Inflammatory macrophage treated with lipopolysaccharide for 4 hours (primary cell): ENCODE results near the gene COL25A1.

Source experiments
- DNase-seq: peaks from one replicate; pipeline ENCODE4 v3.0.0-alpha.2; 2020

Gene COL25A1

DNA sequence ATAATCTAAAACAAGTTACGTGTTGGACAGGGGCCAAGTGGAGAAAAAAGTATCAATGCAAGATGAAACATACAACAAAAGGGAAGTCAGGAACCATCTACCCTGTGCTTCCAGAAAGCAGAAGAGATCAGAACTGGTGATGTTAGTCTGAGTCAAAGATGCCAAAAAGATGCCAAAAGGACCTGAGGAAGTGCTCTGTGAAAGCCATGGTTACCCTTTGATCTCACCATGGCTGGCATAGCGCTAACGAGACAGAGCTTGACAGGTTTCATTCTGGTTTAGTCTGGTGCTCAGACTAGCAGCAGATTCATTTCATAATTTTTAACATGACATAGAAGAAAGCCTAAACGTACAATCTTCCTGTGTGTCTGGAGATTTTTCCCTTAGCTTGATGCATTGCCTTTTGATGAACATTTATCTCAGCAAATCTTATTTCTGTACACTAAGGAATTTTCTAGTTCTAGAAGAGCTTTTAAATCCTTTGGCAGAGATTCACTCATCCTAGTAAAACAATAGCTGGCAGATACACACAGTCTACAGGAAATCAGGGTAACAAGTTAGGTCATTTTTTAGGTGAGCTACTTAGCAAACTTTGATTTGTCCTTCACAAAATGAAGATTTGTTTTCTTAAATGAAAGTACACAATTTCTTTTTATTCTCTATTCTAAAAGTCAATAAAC lies 87.7 kb downstream of the COL25A1 start:
- no peak for DNase-seq

- DNase-seq, result no peak
Measured at GRCh38 chr4:109213056-109213455, 89.4 kb downstream of the COL25A1 start.

DNA sequence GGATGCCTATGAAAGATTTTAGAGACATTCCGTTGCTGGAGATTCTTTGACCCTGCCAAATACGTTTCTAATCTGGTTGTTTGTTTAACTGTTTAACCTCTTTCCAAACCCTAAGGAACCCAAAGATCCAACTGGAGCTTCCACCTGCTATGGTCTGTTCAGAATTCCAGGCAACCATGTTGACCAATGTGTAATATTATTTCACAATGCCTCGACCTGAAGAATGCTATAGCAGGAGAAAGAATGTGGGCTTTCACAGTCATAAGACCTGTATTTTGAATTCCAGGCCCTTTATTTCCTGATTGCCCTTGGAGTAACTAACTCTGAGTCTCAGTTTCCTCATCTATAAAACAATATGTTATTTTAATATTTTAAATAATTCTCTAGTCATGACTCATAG lies 90.8 kb downstream of the COL25A1 start:
- no peak for DNase-seq

DNA sequence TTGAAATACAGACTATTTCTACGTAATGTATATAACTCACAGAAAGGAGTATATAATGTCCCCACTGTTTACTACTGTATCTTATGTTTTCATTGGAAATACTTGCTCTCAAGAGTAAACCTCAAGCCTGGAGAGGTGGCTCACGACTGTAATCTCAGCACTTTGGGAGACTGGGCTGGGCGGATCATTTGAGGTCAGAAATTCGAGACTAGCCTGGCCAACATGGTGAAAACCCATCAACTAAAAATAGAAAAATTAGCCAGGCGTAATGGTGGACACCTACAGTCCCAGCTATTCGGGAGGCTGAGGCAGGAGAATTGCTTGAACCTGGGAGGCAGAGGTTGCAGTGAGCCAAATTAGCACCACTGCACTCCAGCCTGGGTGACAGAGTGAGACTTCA lies 92.8 kb downstream of the COL25A1 start:
- DNase-seq, result no peak

DNA sequence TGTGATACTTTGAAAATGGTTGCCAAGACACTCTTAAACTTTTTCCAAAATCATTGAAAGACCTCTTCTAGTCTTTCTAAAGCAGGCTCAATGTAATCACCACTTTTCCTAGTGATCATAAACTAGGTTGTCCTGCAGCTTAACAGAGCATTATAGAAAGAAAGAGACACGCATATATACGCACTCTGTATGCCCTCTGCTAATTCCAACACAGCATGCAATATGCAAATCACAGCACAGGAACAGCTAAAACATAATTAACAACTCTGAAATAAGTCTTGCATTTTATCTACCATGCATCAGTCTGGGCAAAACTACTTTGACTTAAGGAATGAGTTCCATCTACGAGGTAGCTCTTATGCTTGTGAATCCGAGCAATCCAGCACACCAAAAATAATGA lies 94.6 kb downstream of the COL25A1 start:
- DNase-seq, result no peak

GRCh38 chr4:109207061-109207460 lies 95.4 kb downstream of the COL25A1 start:
- no peak for DNase-seq

DNA sequence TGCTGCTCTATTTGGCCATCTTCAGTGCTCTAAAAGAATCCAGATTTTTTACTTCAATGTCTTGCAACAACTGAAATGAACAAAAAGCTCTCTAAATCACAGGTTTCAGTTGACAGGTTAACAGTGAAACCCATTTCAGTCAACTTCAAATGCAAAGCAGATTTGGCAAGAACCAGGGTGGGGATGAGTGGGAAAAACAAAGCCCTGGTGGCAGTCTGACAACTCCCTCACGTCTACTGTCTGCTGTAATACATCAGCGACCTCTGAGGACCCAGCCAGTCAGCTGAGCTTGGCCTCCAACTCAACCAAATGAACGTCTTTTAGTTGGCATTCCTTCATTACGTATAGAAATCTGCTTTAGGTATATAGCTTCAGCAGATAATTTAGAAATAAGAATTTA lies 95.8 kb downstream of the COL25A1 start:
- no peak for DNase-seq

DNA sequence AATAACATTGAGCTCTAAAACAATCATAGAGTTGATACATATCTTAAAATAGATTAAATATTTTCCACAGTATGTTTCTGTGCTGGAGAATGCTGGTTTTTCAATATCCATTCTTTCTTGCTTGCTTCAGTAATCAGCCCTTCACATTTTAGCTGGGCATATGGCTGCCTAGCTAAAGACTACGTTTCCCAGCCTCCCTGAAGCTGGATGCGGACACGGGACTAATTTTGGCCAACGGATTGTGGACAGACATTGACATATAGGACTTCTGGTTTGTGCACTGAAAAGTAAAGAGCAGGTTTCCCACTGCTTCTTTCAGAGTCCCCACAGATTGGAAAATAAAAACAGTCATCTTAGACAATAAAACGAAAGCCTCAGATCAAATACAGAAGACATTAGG lies 97.3 kb downstream of the COL25A1 start:
- DNase-seq, result no peak

DNA sequence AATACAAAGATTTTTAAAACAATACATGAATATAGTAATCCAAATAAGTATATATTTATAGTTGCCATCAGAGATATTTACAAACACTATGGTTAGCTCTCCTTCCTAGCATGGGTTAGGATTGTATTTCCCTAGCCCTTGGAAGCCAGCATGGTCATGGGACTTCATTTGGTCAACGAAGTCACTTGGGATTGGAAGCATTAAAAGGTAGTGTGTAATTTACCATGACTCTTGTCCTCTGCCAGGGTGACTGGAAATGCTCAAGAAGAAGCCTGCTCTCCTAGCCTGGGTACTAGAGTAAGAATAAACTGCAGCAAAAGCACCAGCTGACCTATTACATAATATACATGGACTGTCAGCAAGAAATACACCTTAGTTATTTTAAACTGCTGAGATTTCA lies 102.9 kb downstream of the COL25A1 start:
- no peak for DNase-seq

GRCh38 chr4:109195646-109196045 lies 106.8 kb downstream of the COL25A1 start:
- no peak for DNase-seq

- no peak for DNase-seq
Measured at GRCh38 chr4:109191216-109191615, 111.2 kb downstream of the COL25A1 start.

GRCh38 chr4:109186458-109186945 lies 116.0 kb downstream of the COL25A1 start:
- no peak for DNase-seq

- no peak for DNase-seq
Measured at GRCh38 chr4:109185951-109186350, 116.5 kb downstream of the COL25A1 start.

GRCh38 chr4:109185548-109185947 lies 116.9 kb downstream of the COL25A1 start:
- no peak for DNase-seq

- peak; percentile 5 for DNase-seq
Measured at GRCh38 chr4:109184491-109184961, 117.9 kb downstream of the COL25A1 start.

GRCh38 chr4:109183931-109184490 lies 118.4 kb downstream of the COL25A1 start:
- DNase-seq, result no peak

GRCh38 chr4:109182696-109183095 lies 119.8 kb downstream of the COL25A1 start:
- DNase-seq, result no peak

- DNase-seq, result no peak
Measured at GRCh38 chr4:109179061-109179460, 123.4 kb downstream of the COL25A1 start.

DNA sequence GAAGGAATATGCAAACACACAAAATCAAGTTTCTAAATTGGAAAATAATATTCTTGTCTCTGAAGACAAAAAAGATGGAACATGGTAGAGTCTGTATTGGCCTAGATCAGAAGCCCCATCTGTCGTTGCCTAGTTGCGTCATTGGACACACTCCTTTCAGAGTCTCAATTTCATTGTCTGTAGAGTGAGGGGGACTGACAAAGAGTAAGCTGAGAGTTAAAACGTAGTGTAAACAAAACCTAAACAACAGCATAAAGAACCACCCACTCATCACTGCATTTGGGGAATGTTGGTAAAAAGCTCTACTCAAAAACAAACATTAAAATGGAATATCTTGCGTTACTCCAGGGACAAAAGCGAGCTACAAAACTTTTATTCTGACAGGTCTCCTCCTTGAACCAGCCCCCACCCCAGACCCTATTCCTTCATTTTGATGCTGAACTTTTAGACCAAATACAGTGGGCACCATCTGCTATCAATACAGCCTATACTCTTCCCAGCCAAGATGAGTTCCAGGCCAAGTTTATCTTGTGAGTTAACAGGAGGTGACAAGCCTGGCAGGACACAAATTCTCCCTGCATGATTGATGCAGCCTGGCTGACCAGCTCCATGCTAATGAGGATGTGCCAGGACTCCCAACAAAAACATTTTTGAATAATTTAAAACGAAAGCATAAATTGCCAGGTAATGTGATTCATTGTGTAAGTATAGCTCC lies 125.2 kb downstream of the COL25A1 start:
- no peak for DNase-seq

- DNase-seq, result no peak
Measured at GRCh38 chr4:109174224-109174953, 128.1 kb downstream of the COL25A1 start.

DNA sequence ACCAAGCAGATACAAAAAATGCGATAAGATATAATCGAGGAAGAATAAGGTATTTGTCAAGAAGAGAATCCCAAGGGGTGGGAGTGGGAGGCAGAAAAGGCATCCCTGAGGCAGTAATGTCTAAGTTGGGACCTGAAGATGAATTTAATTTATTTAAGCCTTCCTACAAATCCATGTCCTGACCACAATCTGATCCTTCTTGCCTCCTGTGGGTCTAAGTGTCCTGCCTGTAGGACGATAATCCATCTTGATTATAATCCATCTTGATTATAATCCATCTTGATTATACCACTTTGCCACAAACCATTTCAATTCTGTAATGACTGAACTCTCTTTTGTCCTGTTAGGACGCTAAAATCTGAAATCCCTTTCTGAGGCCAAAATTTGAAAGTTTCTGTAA lies 130.2 kb downstream of the COL25A1 start:
- no peak for DNase-seq

- no peak for DNase-seq
Measured at GRCh38 chr4:109171070-109171469, 131.4 kb downstream of the COL25A1 start.

DNA sequence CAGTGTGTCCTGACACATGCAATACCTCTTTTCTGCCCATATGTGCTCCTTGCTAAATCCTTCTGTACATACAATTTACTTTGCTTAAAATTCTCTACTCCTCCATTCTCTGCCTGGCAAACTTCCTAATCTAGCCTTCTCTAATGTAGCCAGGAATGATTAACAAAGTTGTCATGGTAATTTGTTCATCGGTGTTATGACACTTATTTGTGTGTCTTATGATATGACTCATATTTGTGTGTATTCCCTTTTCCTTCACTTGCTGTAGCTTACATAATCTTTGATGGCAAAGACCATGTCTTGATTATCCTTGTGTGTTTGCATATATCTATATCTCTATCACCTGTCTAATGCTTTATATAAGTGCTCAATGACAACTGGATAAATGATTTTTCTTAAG lies 133.3 kb downstream of the COL25A1 start:
- DNase-seq, result peak; percentile 11
